Measurements from ENCODE around the gene CANX.

CANX gene

DNA sequence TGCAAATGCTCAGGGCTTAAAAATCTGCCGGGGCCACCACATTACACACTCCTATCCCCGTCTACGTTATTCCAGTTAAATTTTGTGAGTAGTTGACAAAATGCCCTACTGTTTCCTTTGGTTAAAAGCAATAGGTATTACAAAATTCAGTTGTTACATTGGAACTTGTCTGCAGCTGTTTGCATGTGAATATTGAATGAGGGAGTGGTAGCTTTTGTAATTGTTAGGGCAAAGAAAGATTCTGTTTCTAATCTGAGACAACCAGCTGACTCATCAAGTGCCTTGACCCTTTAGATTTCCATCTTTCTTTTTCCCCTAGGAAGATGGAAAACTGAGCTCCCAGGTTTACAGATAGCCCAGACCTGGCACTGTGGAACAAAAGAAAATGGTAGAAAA lies 64.0 kb downstream of the CANX start:
- DNase-seq (ENCODE audit: low spot score) = no peak
- H3K4me3 ChIP-seq = no peak overlapping the region
- TF ChIP-seq, protein P1, sequence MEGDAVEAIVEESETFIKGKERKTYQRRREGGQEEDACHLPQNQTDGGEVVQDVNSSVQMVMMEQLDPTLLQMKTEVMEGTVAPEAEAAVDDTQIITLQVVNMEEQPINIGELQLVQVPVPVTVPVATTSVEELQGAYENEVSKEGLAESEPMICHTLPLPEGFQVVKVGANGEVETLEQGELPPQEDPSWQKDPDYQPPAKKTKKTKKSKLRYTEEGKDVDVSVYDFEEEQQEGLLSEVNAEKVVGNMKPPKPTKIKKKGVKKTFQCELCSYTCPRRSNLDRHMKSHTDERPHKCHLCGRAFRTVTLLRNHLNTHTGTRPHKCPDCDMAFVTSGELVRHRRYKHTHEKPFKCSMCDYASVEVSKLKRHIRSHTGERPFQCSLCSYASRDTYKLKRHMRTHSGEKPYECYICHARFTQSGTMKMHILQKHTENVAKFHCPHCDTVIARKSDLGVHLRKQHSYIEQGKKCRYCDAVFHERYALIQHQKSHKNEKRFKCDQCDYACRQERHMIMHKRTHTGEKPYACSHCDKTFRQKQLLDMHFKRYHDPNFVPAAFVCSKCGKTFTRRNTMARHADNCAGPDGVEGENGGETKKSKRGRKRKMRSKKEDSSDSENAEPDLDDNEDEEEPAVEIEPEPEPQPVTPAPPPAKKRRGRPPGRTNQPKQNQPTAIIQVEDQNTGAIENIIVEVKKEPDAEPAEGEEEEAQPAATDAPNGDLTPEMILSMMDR (IDR thresholded peaks at IDR 0.05) = no peak
- H3K27ac ChIP-seq = peak overlapping the region in 1 of 2 donors; percentile 26

DNA sequence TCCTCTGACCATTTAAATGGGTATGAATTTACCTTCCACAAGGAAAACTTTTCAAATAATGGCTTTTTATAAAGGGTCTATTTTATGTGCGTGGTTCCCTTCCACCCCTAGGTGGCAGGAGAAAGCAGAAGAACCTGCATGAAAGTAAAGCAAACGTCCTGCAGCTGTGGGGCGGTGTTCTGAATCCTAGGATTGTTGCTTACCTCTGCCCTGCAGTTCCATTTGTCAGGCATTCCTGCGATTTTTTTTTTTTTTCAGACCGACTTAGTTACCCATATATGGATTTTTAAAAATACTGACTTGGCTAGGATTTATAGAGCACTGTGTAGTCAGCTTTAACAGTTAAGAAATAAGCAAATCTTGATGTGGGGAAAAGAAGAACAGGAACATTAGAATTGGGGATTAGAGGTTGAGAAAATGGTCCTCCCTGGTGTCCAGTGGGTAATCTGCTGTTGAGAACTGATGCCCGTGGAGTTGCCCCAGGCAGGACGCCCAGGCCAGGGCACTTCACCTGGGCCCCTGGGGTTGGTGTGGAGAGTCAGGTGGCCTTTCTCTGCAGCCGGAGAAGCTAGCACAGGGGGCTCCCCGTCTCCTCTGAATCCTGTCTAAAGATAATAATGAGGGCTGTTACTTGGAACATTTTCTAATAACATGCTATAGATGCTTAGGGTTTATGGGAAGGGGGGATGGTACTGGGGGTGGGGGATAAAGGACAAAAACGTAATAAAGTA lies 64.6 kb downstream of the CANX start:
- TF ChIP-seq, protein P1 (IDR thresholded peaks at IDR 0.05) = peak; percentile 75
- DNase-seq (ENCODE audit: low spot score) = no peak
- H3K27ac ChIP-seq = peak overlapping the region; percentile 11 to 85
- peak overlapping the region; percentile 15 for H3K4me3 ChIP-seq

DNA sequence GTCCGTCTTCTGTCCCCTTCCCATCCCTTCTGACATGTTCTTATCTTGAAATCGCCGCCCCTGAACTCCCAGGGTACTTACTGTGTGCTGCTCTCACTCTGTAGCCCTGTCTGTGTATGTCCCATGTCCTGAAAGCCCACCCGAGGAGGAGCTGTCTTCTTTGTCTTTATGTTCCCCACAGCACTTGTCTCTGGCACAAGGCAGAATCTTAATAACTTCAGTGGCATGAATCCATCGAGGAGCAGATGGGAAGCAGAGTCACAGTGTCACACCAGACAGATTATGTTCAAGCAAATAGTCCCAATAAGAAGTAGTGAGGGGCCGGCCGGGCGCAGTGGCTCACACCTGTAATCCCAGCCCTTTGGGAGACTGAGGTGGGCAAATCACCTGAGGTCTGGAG lies 65.3 kb downstream of the CANX start:
- Histone ChIP-seq H3K27ac (peak overlapping the region; percentile 7 to 85), H3K4me3 (peak overlapping the region; percentile 15)
- TF ChIP-seq, protein P1 (IDR thresholded peaks at IDR 0.05) = no peak
- no peak for DNase-seq (ENCODE audit: low spot score)

DNA sequence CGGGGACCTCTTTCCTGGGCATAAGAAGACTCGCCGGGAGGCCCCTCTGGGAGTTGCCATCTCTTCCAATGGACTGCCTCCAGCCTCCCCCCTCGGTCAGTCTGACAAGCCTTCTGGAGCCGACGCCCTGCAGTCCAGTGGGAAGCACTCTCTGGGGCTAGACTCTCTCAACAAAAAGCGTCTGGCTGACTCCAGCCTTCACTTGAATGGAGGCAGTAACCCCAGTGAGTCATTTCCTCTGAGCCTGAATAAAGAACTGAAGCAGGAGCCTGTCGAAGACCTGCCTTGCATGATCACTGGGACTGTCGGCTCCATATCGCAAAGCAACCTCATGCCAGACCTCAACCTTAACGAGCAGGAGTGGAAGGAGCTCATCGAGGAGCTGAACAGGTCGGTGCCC lies 66.6 kb downstream of the CANX start:
- DNase-seq (ENCODE audit: low spot score) = no peak
- TF ChIP-seq, protein P1 (IDR thresholded peaks at IDR 0.05) = no peak
- H3K4me3 ChIP-seq = peak overlapping the region; percentile 34
- H3K27ac ChIP-seq = peak overlapping the region; percentile 59 to 83

DNA sequence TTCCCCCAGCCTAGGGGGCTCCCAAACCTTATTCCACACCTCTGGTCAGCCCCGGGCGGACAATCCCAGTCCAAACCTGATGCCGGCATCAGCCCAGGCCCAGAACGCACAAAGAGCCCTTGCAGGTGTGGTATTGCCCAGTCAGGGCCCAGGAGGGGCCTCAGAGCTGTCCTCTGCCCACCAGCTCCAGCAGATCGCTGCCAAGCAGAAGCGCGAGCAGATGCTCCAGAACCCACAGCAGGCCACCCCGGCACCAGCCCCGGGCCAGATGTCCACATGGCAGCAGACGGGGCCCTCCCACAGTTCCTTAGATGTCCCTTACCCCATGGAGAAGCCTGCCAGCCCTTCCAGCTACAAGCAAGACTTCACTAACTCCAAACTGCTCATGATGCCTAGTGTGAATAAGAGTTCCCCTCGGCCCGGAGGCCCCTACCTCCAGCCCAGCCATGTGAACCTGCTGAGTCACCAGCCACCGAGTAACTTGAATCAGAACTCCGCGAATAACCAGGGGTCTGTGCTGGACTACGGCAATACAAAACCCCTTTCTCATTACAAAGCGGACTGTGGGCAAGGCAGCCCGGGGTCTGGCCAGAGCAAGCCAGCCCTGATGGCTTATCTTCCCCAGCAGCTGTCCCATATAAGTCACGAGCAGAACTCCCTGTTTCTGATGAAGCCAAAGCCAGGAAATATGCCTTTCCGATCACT lies 67.4 kb downstream of the CANX start:
- H3K27ac ChIP-seq = peak overlapping the region; percentile 59 to 83
- TF ChIP-seq, protein P1 (IDR thresholded peaks at IDR 0.05) = no peak
- H3K4me3 ChIP-seq = peak overlapping the region; percentile 34
- no peak for DNase-seq (ENCODE audit: low spot score)

DNA sequence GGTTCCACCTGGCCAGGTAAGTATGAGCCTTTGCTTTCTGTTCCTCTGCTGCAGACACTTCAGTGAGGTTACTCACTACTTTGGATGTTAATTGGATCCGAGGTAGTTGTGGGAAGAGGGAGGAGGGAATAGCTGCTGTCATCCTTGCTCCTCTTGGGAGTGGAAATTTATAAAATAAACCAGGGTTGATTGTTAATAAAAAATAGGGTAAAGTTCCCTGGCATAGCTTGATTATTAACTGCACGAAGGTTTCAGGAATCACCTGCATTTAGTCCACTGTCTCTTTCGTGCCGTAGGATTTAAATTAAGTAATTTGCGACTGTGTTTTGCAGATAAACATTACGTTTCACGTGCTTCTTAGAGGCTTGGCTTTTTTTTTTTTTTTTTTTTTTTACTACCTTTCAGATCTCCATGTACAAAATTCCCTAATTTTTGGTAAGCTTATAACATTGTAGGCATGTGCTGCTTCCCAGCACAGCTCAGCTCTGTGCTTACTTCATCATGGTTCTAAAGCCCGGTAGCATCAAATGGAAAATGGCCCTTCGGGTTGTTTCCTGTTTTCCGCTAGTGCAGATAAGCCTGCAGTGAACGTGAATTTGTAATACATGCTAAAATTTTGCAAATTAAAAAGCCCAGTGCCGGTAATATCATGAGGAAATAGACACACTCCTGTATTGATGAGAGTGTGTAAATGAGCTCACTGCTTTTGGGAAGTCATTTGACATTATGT lies 68.1 kb downstream of the CANX start:
- Histone ChIP-seq H3K4me3 (no peak overlapping the region), H3K27ac (peak overlapping the region; percentile 59 to 83)
- TF ChIP-seq, protein P1 (IDR thresholded peaks at IDR 0.05) = no peak
- no peak for DNase-seq (ENCODE audit: low spot score)

Data from coronary artery (tissue), 2 donors.